NCI-H226 (cell line): Measurements from ENCODE around the gene PKD1.
A peak's percentile ranks its signal among the peaks of the same experiment; 100 is the strongest.

Source experiments
- DNase-seq: peaks from one replicate; pipeline ENCODE4 v3.0.0-alpha.2; 2015

Gene PKD1

DNA sequence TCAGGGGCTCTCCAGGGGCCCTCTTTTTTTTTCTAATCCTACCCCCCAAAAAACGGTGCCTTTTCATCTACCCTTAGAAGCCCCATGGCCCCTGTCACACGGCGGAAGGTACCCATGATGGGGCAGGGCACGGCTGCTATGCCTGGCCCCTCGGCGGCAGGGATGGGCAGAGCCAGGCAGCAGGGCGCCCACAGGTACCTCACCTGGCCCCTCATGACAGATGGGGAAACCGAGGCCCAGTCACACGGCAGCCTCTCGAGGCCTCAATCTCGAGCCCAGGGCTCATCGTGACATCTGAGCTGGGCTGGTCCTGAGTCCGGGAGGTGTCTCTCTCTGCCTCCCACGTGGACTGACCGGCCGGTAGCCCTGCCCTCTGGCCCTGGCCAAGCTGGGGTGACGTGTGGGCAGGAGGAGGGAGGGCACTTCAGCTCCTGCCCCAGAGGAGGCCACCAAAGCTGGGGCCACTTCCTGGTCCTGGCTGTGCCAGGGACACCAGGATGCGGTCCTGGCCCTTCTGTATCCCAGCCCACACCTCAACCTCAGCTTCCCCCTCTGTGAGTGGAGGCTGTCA lies 31.5 kb upstream of the PKD1 start:
- no peak for DNase-seq

GRCh38 chr16:2166263-2167067 lies 30.8 kb upstream of the PKD1 start:
- DNase-seq, result no peak

DNA sequence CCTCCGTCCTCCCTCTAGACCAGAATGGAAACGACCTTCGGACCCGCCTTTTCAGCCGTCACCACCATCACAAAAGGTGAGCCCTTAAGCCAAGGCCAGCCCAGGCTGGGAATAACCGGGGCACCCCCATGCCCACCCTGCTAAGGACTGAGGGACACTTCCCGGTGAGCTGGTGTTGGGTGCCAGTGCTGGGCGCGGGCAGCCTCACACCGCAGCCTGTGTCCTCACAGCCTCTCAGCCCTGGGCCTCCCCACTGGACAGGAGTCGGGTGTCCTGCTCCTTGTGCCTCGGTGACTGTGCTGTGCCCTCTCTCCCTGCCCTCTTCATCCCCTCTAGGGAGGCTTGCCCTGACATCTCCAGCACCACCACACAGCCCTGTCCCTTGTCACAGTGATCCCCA lies 30.2 kb upstream of the PKD1 start:
- no peak for DNase-seq

DNA sequence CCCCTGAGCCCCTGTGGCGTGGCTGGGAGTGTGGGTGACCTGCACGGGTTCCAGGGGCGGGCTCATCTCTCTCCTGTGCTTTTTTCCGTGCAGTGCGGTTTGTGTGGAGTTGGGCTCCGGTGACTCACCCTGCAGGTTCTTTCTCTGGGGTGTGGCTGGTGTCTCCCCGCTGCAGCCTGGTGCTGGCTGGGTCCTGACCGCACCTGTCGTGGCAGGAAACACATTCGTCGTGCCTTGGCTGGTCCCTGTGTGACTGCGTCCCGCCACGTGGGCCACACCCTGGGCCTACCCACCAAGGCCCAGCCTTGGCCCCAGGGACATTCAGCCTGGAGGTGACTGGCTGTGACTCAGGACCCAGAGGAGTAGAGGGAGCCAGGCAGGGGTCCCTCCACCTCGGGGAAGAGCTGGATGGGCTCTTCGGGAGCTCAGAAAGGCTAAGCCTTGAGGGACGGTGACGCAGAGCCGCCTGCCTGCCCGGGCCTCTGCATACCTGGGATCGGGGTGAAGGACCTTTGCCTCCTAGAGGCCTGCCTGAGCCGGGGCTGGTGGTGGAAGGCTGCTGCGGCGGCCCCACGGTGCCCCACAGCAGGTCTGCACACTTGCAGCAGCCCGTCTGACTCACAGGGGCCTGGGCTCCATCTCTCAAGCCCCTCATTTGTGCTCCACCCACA lies 27.6 kb upstream of the PKD1 start:
- peak; percentile 81 for DNase-seq

GRCh38 chr16:2162676-2163118 lies 27.0 kb upstream of the PKD1 start:
- no peak for DNase-seq

- no peak for DNase-seq
Observed at GRCh38 chr16:2161911-2162310, 26.2 kb upstream of the PKD1 start.

DNA sequence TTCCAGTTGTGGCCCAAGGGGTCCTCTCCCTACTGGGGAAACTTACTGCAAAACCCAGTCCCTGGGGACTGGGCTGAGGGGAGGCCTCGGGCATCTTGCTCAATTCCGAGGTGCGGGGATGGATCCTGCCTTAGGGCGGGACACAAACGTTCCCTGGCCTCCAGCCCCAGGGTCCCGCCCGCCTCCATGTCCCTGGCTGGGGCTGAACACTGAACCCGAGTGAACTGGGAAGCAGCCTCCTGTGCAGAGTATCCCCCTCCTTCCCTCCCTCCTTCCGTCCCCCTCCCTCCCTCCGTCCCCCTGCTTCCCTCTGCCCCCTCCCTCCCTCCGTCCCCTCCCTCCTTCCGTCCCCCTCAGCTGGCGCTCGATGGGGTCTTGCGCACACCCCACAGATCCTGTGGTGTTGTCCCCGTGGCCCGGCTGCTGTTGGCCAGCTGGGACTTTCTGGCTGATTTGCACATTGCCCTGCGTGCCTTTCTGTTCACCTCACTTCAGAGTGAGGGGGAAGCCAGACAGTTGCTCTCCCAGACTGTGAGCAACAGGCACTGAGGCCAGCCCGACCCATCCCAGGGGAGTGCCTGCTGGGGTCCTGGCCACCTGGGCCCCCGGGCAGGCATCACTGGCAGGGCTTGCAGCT lies 25.3 kb upstream of the PKD1 start:
- DNase-seq, result no peak

DNA sequence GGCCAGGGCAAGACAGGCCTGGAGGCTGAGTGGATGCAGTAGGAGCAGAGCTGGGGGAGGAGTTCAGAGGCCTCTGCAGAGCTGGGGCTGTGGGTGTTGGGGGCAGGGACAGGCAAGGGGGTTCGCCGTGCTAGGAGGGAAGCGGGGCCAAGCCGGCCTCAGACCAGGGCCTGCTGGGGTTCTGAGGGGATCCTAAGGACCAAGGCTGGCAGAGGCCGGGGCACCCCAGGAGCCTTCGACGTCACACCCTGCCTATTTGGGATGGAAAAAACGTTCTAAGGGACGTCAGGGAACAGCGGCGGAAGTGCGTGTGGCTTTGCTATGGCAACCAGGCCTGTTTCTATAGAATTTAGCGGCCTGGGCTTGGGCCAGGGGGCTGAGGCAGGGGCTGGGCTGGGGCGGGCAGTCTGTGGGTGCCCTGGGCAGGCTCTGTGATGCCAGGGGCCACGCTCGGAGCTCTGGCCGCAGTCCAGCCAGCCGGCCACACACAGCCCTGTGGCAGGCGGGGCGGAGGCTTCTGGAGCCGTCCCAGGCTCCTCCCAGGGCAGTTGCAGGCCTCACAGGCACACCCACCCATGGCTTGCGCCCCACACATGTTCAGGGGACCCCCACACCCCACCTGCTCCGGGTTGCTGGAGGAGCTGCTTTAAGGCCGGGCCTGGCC lies 23.6 kb upstream of the PKD1 start:
- peak; percentile 83 for DNase-seq

DNA sequence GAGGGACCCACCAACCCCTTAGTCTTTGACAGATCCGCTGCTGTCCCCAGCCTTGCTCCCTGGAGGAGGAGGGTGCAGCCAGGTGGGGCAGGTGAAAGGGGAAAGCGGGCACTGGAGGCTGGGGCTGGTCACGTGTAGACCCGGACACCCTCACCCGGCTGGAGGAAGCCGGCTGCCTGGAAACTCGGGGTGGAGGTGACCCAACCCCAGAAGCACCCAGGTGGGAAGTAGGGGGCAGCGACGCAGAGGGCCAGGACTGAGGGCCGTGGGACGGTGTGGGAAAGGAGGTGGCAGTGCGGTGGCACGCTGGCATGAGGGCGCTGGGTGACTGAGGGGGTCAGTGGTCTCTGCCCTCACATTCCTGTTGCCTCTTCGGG lies 22.6 kb upstream of the PKD1 start:
- DNase-seq, result no peak

DNA sequence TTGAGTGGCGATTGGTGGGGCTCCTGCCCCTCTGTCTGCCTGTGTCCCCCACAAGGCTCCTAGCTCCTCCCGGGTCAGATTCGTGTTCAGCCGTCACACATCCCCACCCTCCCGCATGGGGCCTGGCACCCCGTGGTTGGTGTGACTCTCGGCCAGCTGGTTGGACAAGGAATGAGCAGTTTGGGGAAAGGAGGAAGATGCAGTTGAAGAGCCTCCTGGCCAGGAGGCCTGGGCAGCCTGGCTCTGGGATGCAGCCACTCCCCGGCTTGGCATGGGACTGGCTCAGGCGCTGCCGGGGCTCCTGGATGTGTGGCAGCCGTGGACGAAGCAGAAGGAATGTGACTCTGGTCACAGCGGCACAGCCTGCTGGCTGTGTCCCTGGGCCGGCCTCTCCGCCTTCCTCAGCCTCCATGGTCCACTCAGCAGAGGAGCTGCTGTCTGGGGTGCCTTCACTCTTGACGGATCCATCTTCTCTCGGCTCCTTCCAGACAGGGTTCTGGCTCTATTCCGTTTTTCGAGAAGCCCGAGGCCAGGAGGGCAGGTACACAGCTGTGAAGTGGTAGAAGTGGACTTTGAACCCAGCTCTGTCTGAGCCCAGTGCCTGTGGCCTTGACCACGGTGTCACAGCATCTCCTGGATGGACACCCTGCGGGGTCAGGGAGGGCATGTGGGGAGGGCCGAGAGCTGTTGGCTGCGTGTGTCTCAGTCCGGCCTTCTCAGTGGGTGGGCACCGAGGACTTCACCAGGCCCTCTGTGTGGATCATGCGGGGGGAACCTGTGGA lies 22.0 kb upstream of the PKD1 start:
- no peak for DNase-seq

DNA sequence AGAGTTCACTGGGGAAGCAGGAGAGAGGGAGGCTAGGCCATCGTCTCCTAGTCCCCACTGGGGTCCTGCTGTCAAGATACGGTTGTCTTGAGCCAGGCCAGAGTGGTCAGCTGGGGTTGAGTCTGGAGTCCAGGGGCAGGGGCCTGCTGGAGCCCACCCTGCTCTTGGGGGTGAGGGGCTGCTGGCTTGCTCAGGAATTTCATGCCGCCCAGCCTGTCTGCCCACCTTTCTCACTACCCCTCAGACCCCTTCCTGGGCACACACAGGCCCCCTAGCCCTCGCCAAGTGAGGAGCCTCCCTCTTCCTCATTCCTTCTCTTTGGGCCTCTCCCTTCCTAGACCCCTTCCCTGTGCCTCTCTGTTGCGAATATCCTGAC lies 21.1 kb upstream of the PKD1 start:
- no peak for DNase-seq

DNA sequence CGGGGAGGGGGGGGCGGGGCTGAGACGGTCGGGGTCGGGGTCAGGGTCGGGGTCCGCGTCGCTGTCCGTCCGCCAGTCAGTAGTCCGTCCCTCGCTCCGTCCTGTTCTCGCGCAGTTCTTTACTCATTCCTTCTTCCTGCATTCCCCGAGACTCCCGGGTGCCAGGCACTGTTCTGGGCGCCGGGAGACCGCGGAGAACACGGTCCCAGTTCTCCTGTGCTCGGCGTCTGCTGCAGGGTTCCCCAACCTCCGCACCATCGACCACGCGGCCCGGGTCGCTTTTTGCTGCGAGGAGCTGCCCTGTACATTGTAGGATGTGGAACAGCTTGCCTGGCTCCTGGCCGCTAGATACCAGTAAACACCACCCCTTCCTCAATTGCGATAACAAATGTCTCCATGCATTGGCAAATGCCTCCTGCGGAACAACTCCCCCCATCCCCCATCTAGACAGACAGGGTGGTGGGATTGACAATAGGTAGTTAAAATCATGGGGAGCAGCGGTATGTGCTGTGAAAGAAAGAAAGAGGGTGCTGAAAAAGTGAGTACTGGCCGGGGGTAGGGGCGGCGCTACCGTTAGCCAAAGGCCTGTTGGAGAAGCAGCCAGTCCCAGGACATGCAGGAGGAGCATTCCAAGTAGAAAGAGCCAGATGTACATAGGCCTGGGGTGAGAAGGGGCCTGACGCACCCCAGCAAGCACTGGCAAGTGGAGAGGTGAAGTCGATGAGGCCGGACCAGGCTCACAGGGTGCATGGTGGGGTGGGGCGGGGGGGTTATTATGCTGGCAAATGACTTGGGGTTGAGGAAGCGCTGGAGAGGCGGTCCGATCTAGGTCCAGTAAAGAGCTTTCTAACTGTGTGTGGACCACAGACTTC lies 20.5 kb upstream of the PKD1 start:
- no peak for DNase-seq

- DNase-seq, result peak; percentile 100
Observed at GRCh38 chr16:2155091-2155950, 19.6 kb upstream of the PKD1 start, which contains the start of gene TRAF7. TRAF7 (plus strand) TSS chr16:2155782; CDS start chr16:2163921, 8,139 bp downstream.

DNA sequence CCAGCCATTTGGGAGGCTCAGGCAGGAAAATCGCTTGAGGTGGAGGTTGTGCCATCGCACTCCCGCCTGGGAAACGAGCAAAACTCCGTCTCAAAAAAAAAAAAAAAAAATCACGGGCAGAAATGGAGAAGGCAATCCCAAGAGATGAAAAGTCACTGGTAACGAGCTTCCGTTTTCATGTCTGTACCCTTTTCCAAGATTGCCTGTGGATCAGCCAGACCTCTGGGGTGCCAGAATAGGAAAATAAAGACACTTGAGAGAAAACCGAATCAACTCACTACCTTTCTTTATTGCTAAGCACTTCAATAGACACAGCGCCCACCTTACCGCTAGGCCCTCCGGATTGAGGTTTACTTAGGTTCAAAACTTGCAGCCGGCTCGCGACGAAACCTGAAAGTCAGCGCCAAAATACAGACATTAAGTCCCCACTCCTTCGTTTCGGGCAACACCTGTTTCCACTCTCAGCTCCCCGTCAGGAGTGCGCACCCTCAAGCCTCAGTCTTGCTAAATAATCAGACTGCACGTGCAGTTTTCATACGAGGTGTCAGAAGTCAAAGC lies 18.9 kb upstream of the PKD1 start:
- no peak for DNase-seq

DNA sequence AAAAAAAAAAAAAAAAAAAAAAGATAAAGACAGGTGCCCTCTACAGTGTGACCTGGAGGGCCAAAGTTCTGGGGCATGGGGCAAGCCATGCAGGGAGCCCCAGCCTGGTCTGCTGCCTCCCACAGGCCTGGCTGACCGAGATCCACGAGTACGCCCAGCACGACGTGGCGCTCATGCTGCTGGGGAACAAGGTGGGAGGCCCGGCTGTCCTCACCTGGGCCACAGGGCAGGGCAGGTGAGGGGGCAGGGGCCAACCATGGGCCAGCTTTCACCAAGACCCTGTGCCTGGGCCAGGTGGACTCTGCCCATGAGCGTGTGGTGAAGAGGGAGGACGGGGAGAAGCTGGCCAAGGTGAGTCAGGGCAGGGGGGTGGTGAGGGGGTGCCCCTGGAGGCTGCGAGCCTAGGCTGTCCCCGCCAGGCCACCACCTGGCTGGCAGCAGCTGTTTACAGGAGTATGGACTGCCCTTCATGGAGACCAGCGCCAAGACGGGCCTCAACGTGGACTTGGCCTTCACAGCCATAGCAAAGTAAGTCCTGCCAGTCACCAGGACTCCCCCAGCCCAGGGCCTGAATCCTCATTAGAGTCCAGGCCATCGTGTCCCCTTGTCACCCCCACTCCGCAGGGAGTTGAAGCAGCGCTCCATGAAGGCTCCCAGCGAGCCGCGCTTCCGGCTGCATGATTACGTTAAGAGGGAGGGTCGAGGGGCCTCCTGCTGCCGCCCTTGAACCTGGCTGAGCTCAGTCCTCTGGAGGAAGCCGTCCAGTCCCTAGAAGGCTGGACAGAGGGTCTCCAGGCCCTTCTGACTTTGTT lies 17.2 kb upstream of the PKD1 start:
- DNase-seq, result no peak

- DNase-seq, result no peak
Observed at GRCh38 chr16:2151188-2152091, 15.7 kb upstream of the PKD1 start.

DNA sequence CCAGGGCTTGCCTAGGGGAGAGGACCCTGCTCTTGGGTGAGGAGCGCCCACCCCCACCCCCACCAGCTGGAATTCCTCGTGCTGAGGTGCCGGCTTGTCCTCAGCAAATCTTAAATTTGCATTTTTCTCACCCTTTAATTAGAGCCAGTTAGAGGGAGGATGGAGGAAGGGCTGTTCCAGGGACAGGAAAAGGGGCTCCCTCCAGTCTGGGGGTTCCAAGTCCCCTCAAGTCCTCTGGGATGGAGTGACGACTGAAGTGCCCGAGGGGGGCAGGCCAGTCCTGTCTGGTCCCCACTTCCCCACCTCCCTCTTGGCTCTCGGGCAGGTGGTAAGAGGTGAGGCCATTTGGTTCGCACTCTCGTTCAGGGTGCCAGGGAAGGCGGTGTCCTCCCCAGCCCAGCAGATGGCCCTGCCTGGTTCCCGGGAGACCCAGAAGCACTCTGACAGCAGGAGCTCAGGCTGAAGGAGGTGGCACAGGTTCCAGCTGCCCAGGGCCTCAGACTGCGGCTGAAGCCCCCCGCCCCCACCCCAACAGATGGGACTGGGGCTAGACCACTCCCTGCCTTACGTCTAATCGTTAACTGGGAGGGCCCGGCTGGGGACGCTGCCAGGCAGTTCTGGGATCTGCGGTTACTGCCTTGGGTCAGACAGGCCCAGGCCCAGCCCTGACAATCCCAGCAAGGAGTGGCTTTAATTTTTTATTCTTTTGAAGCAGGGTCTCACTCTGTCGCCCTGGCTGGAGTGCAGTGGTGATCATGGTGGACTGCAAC lies 14.9 kb upstream of the PKD1 start:
- DNase-seq, result no peak
